Testis (tissue), 2 donors: ENCODE results near the gene MYL6.

ENCODE experiments used
- POLR2A ChIP-seq: fragments of 450-650 bp; IDR thresholded peaks from one replicate; pipeline ENCODE4 v1.6.1; 2017; ENCODE audit warnings: antibody characterized with exemption, mild to moderate bottlenecking, moderate library complexity
- TF ChIP-seq, protein P1 (sequence below), 3 experiments: fragments of 450-650 bp in 2 of 3; fragments of 200-600 bp in 1 of 3; sonication (generic) in 1 of 3; IDR thresholded peaks; one replicate each; pipeline ENCODE4 v1.5.1; 2016 to 2019; ENCODE audit warnings: antibody characterized with exemption in 3 of 3, mild to moderate bottlenecking in 2 of 3, moderate library complexity in 1 of 3

DNA sequence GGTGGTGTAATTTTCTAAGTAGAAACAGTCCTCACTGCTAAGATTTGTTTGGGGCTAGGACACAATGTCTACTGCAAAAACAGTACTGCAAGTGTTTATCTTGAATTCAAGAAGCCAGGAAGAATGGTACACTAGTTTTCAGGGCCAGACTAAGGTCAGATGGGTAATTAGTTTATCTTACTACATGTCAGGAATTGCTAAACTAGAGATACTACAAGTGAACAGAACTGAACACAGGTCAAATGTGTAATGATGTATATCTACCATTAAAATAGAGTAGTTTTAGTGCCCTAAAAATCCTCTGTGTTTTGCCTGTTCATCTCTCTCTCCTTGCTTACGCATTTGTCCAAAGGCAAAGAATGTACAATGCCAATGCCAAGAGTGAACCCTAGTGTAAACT is 44.1 kb upstream of the MYL6 start:
- no peak for TF ChIP-seq POLR2A
- TF ChIP-seq, protein P1, sequence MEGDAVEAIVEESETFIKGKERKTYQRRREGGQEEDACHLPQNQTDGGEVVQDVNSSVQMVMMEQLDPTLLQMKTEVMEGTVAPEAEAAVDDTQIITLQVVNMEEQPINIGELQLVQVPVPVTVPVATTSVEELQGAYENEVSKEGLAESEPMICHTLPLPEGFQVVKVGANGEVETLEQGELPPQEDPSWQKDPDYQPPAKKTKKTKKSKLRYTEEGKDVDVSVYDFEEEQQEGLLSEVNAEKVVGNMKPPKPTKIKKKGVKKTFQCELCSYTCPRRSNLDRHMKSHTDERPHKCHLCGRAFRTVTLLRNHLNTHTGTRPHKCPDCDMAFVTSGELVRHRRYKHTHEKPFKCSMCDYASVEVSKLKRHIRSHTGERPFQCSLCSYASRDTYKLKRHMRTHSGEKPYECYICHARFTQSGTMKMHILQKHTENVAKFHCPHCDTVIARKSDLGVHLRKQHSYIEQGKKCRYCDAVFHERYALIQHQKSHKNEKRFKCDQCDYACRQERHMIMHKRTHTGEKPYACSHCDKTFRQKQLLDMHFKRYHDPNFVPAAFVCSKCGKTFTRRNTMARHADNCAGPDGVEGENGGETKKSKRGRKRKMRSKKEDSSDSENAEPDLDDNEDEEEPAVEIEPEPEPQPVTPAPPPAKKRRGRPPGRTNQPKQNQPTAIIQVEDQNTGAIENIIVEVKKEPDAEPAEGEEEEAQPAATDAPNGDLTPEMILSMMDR (IDR thresholded peaks at IDR 0.05) = no peak
